NCI-H2107 (cell line): ENCODE data around the gene CD28.

Experiments used
- DNase-seq: peaks from one replicate; lab custom pipeline; 2025; lab: John Stamatoyannopoulos, UW

Gene CD28

DNA sequence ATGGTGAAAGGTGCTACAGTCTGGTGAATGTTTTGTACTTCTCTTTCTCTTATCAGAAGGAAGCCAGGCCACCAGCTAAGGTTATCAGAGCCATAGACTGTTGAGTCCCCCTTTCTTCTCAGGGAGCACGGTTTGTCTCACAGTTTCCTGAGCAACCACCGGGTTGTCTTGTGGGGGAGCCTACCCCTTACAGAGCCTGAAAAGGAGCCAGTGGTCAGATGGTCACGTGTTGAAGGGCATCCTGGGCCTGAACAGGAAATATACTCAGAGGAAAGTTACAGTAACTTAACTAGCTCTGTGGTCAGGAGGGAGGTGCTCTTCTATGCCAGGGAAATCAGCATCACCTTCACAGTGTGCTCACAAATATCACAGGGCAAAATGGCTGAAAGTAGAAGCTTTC, 11.6 kb downstream of the CD28 start:
- no peak for DNase-seq

GRCh38 chr2:203719456-203720410, 13.3 kb downstream of the CD28 start:
- DNase-seq: no peak

- DNase-seq: no peak
Observed at GRCh38 chr2:203720915-203721672, 14.7 kb downstream of the CD28 start.

GRCh38 chr2:203721781-203722300, 15.4 kb downstream of the CD28 start:
- DNase-seq: no peak

GRCh38 chr2:203722411-203722810, 16.0 kb downstream of the CD28 start:
- DNase-seq: no peak

DNA sequence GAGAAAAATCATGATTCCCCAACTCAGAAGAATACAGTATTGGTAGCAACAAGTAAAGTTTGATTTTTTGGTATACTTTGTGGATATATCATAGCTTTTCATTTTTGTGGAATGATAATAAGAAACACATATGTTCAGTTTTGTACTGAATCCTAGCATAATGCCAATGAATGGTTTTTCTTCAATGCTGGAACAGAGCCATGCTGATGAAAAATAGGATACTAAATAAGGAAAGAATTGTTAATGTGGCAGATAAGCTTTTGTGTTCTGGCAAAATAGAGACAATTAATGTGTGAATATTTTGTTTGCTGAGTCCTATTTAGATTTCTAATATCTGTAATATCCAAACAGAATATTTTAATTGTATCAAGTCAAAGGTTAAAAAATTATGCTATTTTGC, 21.9 kb downstream of the CD28 start:
- no peak for DNase-seq

GRCh38 chr2:203730076-203730729, 23.8 kb downstream of the CD28 start:
- no peak for DNase-seq

DNA sequence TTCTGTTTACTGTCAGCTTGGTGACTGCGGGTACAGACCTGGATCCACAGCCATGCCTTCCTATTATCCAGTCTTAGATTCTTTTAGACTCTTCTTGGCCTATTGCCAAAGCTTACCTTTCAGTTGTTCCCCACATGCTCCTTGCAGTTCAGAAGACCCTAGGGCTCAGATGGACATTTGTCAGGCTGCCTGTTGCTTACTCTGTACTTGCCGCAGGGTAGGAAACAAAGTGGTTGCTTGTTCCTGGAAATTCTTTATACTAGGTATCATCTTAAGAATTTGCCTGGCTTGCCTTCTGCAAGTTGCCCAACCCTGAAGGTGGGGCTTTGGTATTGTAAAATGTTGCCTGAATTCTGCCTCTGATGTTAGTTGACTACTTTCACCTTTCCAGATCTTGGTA, 24.4 kb downstream of the CD28 start:
- no peak for DNase-seq

DNA sequence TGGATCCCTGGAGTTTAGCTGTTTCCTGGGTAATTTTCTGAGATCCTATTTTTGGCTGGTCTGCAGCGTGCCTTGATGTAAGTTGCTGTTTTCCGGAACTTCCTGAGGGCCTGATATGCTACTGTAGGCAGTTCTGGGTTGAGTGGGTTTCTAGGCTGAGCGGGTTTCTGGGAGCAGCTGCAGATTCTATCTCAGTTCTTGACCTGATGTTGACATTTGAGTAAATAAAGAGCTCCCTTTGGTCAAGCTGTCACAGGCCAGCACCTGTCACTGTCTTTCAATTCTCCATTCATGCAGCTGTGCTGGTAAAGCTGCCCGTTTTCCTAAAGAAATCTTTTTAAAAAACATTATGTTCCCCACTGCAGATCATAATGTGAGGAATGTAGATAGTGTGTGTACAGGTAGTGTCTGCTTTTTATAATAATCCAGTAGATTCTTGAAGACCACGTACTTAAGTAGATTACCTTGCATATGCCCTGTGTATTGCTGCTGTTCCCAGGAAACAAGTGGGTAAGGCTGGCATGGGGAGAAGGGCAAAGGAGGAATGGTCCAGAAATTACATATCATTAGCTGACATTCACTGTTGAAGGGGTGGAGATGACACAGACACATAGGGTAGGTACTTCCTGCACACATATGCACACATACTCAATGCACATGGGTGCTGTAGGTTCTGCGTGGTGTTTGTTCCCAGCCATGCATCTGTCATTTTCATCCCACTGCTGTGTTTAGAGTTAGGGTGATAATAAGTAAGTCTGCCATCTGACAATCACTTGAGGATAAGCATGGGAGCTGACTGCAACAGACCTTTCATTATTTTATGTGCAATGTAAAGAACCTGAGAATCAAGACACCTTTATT, 25.9 kb downstream of the CD28 start:
- DNase-seq: no peak

- no peak for DNase-seq
Observed at GRCh38 chr2:203732953-203733510, 26.6 kb downstream of the CD28 start.

DNA sequence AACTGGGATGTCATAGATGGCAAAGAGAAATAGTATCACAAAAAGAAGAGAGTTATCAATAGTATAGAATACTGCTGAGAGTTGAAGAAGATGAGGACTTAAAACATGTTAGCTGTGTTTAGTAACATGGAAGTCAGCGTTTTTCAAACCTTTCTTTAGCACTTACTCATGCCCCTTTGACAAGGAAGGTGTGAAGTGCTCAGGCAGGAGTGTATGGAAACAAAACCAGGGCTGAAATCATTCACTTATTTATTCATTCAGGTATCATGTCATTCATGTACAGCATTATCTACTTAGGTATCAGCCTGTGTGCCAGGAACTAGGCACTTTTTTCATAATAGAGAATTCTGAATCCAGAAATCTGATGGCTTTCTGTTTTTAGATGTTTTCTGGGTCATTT, 27.2 kb downstream of the CD28 start:
- no peak for DNase-seq

DNA sequence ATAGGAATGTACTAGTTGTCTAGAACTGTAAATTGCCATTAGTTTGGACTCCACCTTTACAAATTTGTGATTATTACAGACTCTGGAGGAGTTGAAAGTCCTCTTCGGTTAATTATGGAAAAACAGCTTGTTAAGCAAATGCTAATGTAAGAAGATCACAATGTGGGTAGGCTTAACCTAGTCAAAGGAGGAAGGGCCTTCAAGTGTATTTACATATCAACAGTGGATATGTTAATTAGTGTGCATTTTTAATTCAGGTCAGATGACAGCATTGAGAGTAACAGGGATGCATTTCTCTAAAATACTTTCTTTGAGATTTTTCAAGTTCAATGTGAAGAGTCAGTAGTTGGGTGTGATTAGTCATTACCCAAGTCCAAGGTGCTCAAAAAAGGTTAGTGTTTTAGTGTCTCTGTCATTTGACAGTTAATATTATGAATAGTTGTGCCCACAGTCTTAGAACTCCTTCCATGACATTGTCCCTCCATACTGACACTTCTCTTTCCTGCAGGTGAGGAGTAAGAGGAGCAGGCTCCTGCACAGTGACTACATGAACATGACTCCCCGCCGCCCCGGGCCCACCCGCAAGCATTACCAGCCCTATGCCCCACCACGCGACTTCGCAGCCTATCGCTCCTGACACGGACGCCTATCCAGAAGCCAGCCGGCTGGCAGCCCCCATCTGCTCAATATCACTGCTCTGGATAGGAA, 28.0 kb downstream of the CD28 start:
- no peak for DNase-seq

- DNase-seq: no peak
Observed at GRCh38 chr2:203737360-203737759, 30.9 kb downstream of the CD28 start.

- no peak for DNase-seq
Observed at GRCh38 chr2:203739351-203739750, 32.9 kb downstream of the CD28 start.

- DNase-seq: no peak
Observed at GRCh38 chr2:203740871-203741281, 34.4 kb downstream of the CD28 start.

- no peak for DNase-seq
Observed at GRCh38 chr2:203741566-203741965, 35.1 kb downstream of the CD28 start.

DNA sequence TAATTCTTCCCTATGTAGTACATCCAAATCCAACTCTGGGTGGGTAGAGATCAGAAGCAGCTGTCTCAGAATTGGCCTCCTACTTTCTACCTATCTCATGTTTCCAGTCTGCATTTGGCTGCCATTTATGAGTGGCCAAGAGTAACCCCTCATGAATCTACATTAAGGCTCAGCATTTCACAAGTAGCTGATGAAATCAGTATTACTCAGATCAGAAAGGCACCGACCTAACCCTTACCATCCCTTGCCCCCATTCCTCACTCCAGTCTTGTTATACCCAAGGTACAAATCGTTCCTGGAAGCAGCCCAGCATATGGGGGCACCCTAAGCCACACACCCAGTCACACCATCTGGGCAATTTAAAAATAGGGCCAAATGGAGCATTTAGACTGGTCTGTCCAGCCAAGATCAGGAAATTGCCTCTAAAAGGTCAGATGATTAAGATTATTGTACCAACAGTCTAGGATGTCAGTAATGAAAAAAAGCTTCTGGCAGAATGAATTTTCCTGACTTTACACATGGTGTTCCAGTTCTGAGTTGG, 37.1 kb downstream of the CD28 start:
- no peak for DNase-seq

- DNase-seq: no peak
Observed at GRCh38 chr2:203744091-203744490, 37.7 kb downstream of the CD28 start.

- DNase-seq: no peak
Observed at GRCh38 chr2:203745267-203745666, 38.8 kb downstream of the CD28 start.
